ENCODE results near the gene GJB1. TPM values are rescaled to one million over a fixed set of nuclear protein-coding genes. Genes with fewer than 3 reads are reported as not detected.
"Not testable (repeated sequence)": the region's sequence is repeated elsewhere in the genome, so short reads cannot be mapped to it uniquely, and the experiment has no call there.

Gene GJB1
- total RNA-seq, 1 donor from 2014 or later, result not detected

DNA sequence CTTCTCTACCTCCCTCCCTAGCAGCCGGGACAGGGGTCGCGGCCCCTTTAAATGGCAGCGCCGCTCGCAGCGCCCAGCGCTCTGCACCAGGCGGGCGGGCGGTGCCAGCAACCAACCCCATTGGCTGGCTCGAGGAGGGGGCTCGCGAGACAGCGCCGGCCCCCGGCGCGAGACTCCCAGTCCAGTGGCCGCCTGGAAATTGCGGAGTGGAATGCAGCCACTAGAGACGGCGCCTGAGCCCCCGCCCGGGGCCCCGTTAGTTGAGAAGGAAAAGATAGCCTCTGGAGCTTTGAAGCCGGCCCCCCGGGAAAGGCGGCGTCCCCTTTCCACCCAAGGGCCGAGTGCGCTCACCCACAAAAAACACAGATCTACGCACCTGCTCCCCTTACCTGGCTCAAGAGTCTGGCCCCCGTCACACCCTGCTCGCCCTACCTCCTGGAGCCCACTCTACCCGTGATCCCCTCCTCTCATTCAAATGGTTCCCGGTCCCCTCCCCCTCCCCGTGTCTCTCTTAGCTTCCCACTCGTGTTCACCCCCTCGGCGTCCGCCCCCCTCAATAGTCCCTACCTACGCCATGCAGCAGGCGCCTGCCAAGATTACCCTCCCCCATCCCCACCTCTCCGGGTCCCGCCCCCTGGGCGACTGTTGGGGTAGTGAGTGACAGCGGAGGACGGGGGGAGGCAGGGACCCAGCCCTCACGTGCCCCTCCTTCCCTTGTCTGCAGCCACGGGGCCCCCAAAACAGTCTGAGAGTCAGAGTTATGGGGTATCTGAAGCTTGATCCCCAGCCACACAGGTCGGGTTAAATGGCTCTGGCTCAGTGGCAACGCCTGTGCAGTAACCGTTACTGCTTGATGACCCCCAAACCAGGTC is 31.3 kb downstream of the GJB1 start, which contains the start of gene ZMYM3:
Gene ZMYM3, minus strand, starts transcription at position 49 of the 872 bp plus-strand sequence. CDS start 885 bp downstream, outside the sequence.
- no peak for DNase-seq (ENCODE audit: extremely low read depth, low read depth, low spot score)

DNA sequence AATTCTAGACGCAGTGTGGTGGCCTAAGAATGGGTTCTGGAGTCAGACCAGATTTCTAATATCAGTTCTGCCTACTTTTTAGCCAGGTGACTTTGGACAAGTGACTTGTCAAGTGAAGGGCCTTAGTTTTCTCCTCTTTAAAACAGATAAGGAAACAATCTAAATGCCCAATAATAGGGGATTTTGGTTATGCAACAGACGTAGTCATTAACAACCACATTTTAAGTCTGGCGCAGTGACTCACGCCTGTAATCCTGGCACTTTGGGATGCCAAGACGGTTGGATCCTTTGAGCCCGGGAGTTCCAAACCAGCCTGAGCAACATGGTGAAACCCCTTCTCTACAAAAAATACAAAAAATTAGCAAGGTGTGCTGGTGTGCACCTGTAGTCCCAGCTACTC is 33.0 kb downstream of the GJB1 start:
- DNase-seq (ENCODE audit: extremely low read depth, low read depth, low spot score), result no peak

DNA sequence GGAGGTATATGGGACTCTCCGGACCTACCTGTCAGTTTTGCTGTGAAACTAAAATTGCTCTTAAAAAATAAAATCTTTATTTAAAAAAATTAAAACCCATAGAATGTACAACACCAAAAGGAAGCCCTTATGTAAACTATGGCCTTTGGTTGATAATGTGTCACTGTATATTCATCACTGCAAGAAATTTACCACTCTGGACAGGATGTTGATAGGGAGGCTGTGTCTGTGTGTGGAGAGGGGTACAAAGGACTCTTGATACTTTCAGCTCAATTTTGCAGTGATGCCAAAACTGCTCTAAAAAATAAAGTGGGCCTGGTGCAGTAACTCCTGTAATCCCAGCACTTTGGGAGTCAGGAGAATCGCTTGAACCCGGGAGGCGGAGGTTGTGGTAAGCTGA is 33.8 kb downstream of the GJB1 start:
- no peak for DNase-seq (ENCODE audit: extremely low read depth, low read depth, low spot score)

DNA sequence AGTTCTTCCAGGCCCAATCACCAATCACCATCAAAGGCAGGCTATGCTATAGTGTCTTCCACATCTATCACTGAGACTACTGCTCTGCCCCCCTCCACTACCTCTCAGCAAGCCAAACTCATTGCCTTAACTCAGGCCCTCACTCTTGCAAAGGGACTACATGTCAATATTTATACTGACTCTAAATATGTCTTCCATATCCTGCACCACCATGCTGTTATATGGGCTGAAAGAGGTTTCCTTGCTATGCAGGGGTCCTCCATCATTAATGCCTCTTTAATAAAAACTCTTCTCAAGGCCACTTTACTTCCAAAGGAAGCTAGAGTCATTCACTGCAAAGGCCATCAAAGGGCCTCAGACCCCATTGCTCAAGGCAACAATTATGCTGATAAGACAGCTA is 45.6 kb downstream of the GJB1 start:
- not testable (repeated sequence) for DNase-seq (ENCODE audit: extremely low read depth, low read depth, low spot score)

DNA sequence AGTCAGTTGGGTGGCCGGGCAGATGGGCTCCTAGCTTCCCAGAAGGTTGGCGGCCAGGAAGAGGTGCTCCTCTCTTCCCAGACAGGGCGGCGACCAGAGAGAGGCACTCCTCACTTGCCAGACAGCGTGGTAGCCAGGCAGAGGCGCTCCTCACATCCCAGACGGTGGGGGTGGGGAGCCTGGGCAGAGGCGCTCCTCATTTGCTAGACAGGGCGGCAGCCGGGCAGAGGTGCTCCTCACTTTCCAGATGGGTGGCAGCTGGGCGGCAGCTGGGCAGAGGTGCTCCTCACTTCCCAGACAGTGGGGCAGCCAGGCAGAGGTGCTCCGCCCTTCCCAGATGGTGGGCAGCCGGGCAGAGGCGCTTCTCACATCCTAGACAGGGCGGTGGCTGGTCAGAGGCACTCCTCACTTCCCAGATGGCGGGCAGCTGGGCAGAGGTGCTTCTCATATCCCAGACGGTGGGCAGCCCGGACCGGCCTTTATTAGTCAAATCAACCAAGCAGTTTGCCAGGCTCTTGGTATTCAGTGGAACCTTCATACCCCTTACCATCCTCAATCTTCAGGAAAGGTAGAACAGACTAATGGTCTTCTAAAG is 46.9 kb downstream of the GJB1 start:
- DNase-seq (ENCODE audit: extremely low read depth, low read depth, low spot score), result no peak

DNA sequence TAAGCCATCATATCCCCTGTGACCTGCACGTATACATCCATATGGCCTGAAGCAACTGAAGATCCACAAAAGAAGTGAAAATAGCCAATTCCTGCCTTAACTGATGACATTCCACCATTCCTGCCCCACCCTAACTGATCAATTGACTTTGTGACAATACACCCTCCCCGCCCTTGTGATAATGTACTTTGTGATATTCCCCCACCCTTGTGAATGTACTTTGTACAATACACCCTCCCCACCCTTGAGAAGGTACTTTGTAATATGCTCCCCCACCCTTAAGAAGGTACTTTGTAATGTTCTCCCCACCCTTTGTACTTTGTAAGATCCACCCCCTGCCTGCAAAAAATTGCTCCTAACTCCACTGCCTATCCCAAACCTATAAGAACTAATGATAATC is 49.3 kb downstream of the GJB1 start:
- DNase-seq (ENCODE audit: extremely low read depth, low read depth, low spot score), result not testable (repeated sequence)

Other genes with a start within 250 kb of the GJB1 start
- 67.2 and 69.6 TPM in 2 replicates for gene SNX12, start 154.9 kb upstream of the GJB1 start, total RNA-seq
- 6.5 and 10.0 TPM in 2 replicates for gene FOXO4, start 127.4 kb upstream of the GJB1 start, total RNA-seq
- not detected in 2 replicates for gene CXorf65, start 116.5 kb upstream of the GJB1 start, total RNA-seq
- 0.23 TPM in 1 of 2 replicates, not detected in the other for gene IL2RG, start 111.6 kb upstream of the GJB1 start, total RNA-seq
- gene MED12, start 104.6 kb upstream of the GJB1 start, total RNA-seq, result 39.7 and 44.0 TPM in 2 replicates
- gene NLGN3, start 78.4 kb upstream of the GJB1 start, total RNA-seq, result 0.10 and 0.99 TPM in 2 replicates
- gene ZMYM3, start 30.9 kb downstream of the GJB1 start, total RNA-seq, result 25.1 and 30.7 TPM in 2 replicates
- gene NONO, start 60.4 kb downstream of the GJB1 start, total RNA-seq, result 309 and 314 TPM in 2 replicates
- gene ITGB1BP2, start 78.5 kb downstream of the GJB1 start, total RNA-seq, result 0.24 and 2.1 TPM in 2 replicates
- gene TAF1, start 143.1 kb downstream of the GJB1 start, total RNA-seq, result 34.8 and 42.4 TPM in 2 replicates

Data from glomerular endothelial cell (primary cell).